Mesenchymal stem cell (in vitro differentiated cells and primary cell): ENCODE data around the gene POLD4.
A peak's percentile ranks its signal among the peaks of the same experiment; 100 is the strongest.

Experiments
- DNase-seq: peaks from one replicate; pipeline ENCODE4 v3.0.0-alpha.2; 2013
- H2AFZ ChIP-seq: one replicate; pipeline ENCODE4 v1.6.1; 2013; ENCODE audit warnings: low read depth, mild to moderate bottlenecking, control low read depth, inconsistent platforms, low read length, moderate library complexity
- H2AK5ac ChIP-seq: 2 replicates; pipeline ENCODE4 v1.6.1; 2013; ENCODE audit warnings: low read length, moderate library complexity, mild to moderate bottlenecking, inconsistent platforms; ENCODE audit not compliant: severe bottlenecking
- H2BK120ac ChIP-seq: one replicate; pipeline ENCODE4 v1.6.1; 2013; ENCODE audit warnings: low read depth, mild to moderate bottlenecking, inconsistent platforms, low read length, moderate library complexity
- H2BK12ac ChIP-seq, 2 experiments: one replicate each; pipeline ENCODE4 v1.6.1; 2013; ENCODE audit warnings: inconsistent platforms in 2 of 2, low read length in 2 of 2, mild to moderate bottlenecking in 2 of 2, moderate library complexity in 2 of 2, control low read depth in 1 of 2
- H2BK15ac ChIP-seq: one replicate; pipeline ENCODE4 v1.6.1; 2013; ENCODE audit warnings: mild to moderate bottlenecking, low read depth, inconsistent platforms; ENCODE audit not compliant: poor library complexity, severe bottlenecking
- H2BK5ac ChIP-seq: 2 replicates; pipeline ENCODE4 v1.6.1; 2013; ENCODE audit warnings: low read depth, mild to moderate bottlenecking, low read length, control low read depth, inconsistent platforms; ENCODE audit not compliant: poor library complexity, severe bottlenecking
- H3K14ac ChIP-seq, 2 experiments: one replicate each; pipeline ENCODE4 v1.6.1; 2013; ENCODE audit warnings: inconsistent platforms in 2 of 2, low read length in 2 of 2, control low read depth in 1 of 2, mild to moderate bottlenecking in 1 of 2, moderate library complexity in 1 of 2
- H3K18ac ChIP-seq, 2 experiments: one replicate each; pipeline ENCODE4 v1.6.1; 2013; ENCODE audit warnings: inconsistent platforms in 2 of 2, low read length in 2 of 2, control low read depth in 1 of 2, low read depth in 1 of 2, mild to moderate bottlenecking in 1 of 2
- H3K23ac ChIP-seq, 2 experiments: one replicate each; pipeline ENCODE4 v1.6.1; 2013; ENCODE audit warnings: inconsistent platforms in 2 of 2, low read length in 2 of 2, mild to moderate bottlenecking in 2 of 2, moderate library complexity in 2 of 2, control low read depth in 1 of 2
- H3K27ac ChIP-seq: 2 replicates; pipeline ENCODE4 v1.5.1; 2013; ENCODE audit warnings: mild to moderate bottlenecking, moderate library complexity, low read length, control low read depth, inconsistent platforms; ENCODE audit not compliant: poor library complexity, severe bottlenecking
- H3K27me3 ChIP-seq, 2 experiments: 2 replicates each; pipeline versions ENCODE4 v1.6.1 to v1.7.0; 2013; ENCODE audit warnings: low read length in 2 of 2, mild to moderate bottlenecking in 2 of 2, moderate library complexity in 2 of 2, control low read depth in 1 of 2, inconsistent platforms in 1 of 2; ENCODE audit not compliant: control insufficient read depth in 1 of 2, insufficient read depth in 1 of 2
- H3K36me3 ChIP-seq, 2 experiments: 2 replicates each; pipeline versions ENCODE4 v1.6.1 to v1.7.0; 2013; ENCODE audit warnings: low read length in 2 of 2, control low read depth in 1 of 2, inconsistent platforms in 1 of 2, low read depth in 1 of 2, mild to moderate bottlenecking in 1 of 2; ENCODE audit not compliant: insufficient read depth in 2 of 2, control insufficient read depth in 1 of 2
- H3K4ac ChIP-seq, 2 experiments: one replicate each; pipeline ENCODE4 v1.6.1; 2013; ENCODE audit warnings: inconsistent platforms in 2 of 2, low read length in 2 of 2, mild to moderate bottlenecking in 2 of 2, moderate library complexity in 2 of 2, control low read depth in 1 of 2, low read depth in 1 of 2
- H3K4me1 ChIP-seq: 2 replicates; pipeline ENCODE4 v1.6.1; 2013; ENCODE audit warnings: low read depth, low read length, control low read depth; ENCODE audit not compliant: control insufficient read depth, insufficient read depth
- H3K4me2 ChIP-seq: 2 replicates; pipeline ENCODE4 v1.6.1; 2013; ENCODE audit warnings: low read length, mild to moderate bottlenecking, inconsistent platforms; ENCODE audit not compliant: poor library complexity, severe bottlenecking
- H3K4me3 ChIP-seq, 2 experiments: 2 replicates each; pipeline versions ENCODE4 v1.5.1 to v1.7.0; 2013; ENCODE audit warnings: low read length in 2 of 2, mild to moderate bottlenecking in 2 of 2, control low read depth in 1 of 2, low read depth in 1 of 2; ENCODE audit not compliant: insufficient read depth in 1 of 2
- H3K79me1 ChIP-seq: replicated peaks from 2 replicates; pipeline ENCODE4 v1.6.1; 2013; ENCODE audit warnings: mild to moderate bottlenecking, control low read depth, low read length, inconsistent platforms; ENCODE audit not compliant: poor library complexity, severe bottlenecking
- H3K9ac ChIP-seq: 2 replicates; pipeline ENCODE4 v1.7.0; 2013; ENCODE audit warnings: mild to moderate bottlenecking, low read length, moderate library complexity
- H3K9me3 ChIP-seq: 2 replicates; pipeline ENCODE4 v1.7.0; 2013; ENCODE audit warnings: mild to moderate bottlenecking, low read length; ENCODE audit not compliant: control insufficient read depth
- H4K8ac ChIP-seq: one replicate; pipeline ENCODE4 v1.6.1; 2013; ENCODE audit warnings: inconsistent platforms, mild to moderate bottlenecking, low read length, moderate library complexity
- H4K91ac ChIP-seq: one replicate; pipeline ENCODE4 v1.6.1; 2013; ENCODE audit warnings: mild to moderate bottlenecking, low read length, inconsistent platforms
- WGBS: methylation state at CpG from one replicate; pipeline ENCODE4 v1.1.7; 2013; ENCODE audit warnings: mixed read lengths; 5-methylcytosine and 5-hydroxymethylcytosine counted together

Gene POLD4

GRCh38 chr11:67349036-67349435, 4.3 kb downstream of the POLD4 start:
- WGBS, result 65% methylated on average over 5 of the region's 5 CpGs
- H2BK12ac ChIP-seq, result no peak overlapping the region
- no peak overlapping the region for H2AFZ ChIP-seq
- no peak overlapping the region for H3K4me2 ChIP-seq
- H3K9me3 ChIP-seq, result no peaks in the 10 kb centered on the region
- H2BK5ac ChIP-seq, result no peak overlapping the region
- no peak overlapping the region for H3K4me3 ChIP-seq
- H3K27ac ChIP-seq, result no peak overlapping the region
- no peak overlapping the region for H2BK120ac ChIP-seq
- peaks cover 5 to 6% of the 10 kb centered on the region in 2 experiments for H3K36me3 ChIP-seq
- no peak overlapping the region for H3K4ac ChIP-seq
- DNase-seq, result no peak
- H2BK15ac ChIP-seq, result no peak overlapping the region
- H3K4me1 ChIP-seq, result peaks cover 16% of the 10 kb centered on the region
- H3K23ac ChIP-seq, result no peak overlapping the region
- peak overlapping the region; percentile 5 for H3K9ac ChIP-seq
- H4K91ac ChIP-seq, result no peak overlapping the region
- peaks cover 2% of the 10 kb centered on the region for H3K79me1 ChIP-seq
- no peak overlapping the region for H2AK5ac ChIP-seq
- H4K8ac ChIP-seq, result no peak overlapping the region
- no peaks in the 10 kb centered on the region for H3K27me3 ChIP-seq
- no peak overlapping the region for H3K14ac ChIP-seq
- no peak overlapping the region for H3K18ac ChIP-seq

GRCh38 chr11:67347964-67348749, 5.2 kb downstream of the POLD4 start:
- Histone ChIP-seq H3K27ac (no peak overlapping the region), H2AFZ (no peak overlapping the region), H3K9ac (no peak overlapping the region), H2BK15ac (no peak overlapping the region), H2BK12ac (no peak overlapping the region), H2AK5ac (no peak overlapping the region), H3K27me3 (no peaks in the 10 kb centered on the region), H3K9me3 (no peaks in the 10 kb centered on the region), H3K18ac (peak overlapping the region in 1 of 2 experiments; percentile 16), H2BK5ac (no peak overlapping the region), H3K23ac (no peak overlapping the region), H3K14ac (no peak overlapping the region), H2BK120ac (no peak overlapping the region), H3K4me1 (peaks cover 13% of the 10 kb centered on the region), H3K36me3 (peaks cover 5 to 6% of the 10 kb centered on the region in 2 experiments), H3K4me2 (no peak overlapping the region), H3K4ac (no peak overlapping the region), H4K8ac (no peak overlapping the region), H3K79me1 (peaks cover 2% of the 10 kb centered on the region), H4K91ac (no peak overlapping the region), H3K4me3 (no peak overlapping the region)
- DNase-seq, result no peak
- 76% methylated on average over 10 of the region's 11 CpGs for WGBS

- no peak overlapping the region for H2AK5ac ChIP-seq
These were observed 7.2 kb downstream of the POLD4 start for GRCh38 chr11:67345920-67346819.

More at GRCh38 chr11:67345920-67346819, 7.2 kb downstream of the POLD4 start:
- H3K18ac ChIP-seq, result no peak overlapping the region
- H2BK120ac ChIP-seq, result no peak overlapping the region
- no peak overlapping the region for H3K4ac ChIP-seq
- no peak overlapping the region for H2BK12ac ChIP-seq
- peaks cover 0 to 3% of the 10 kb centered on the region in 2 experiments for H3K36me3 ChIP-seq
- H3K9me3 ChIP-seq, result no peaks in the 10 kb centered on the region
- peak overlapping the region in 1 of 2 experiments; percentile 16 for H3K4me3 ChIP-seq
- H3K14ac ChIP-seq, result no peak overlapping the region
- 70% methylated on average over 7 of the region's 7 CpGs for WGBS
- peak; percentile 61 for DNase-seq
- no peaks in the 10 kb centered on the region for H3K27me3 ChIP-seq
- H4K8ac ChIP-seq, result peak overlapping the region; percentile 8
- peaks cover 2% of the 10 kb centered on the region for H3K79me1 ChIP-seq
- H2BK5ac ChIP-seq, result no peak overlapping the region
- H3K23ac ChIP-seq, result no peak overlapping the region
- H3K9ac ChIP-seq, result peak overlapping the region; percentile 37
- no peak overlapping the region for H4K91ac ChIP-seq
- no peak overlapping the region for H2AFZ ChIP-seq
- H2BK15ac ChIP-seq, result no peak overlapping the region
- H3K4me2 ChIP-seq, result no peak overlapping the region
- no peak overlapping the region for H3K27ac ChIP-seq
- H3K4me1 ChIP-seq, result peaks cover 4% of the 10 kb centered on the region
